H1 (cell line): ENCODE data around the gene RAB44. TPM values are rescaled to one million over a fixed set of nuclear protein-coding genes. Genes with fewer than 3 reads are reported as not detected.

Experiments
- CTCF ChIA-PET: fragments of 300-600 bp; sonication (Branson Sonifier 250); formaldehyde crosslinking; loops from one replicate; lab custom pipeline; 2021; ENCODE audit not compliant: partially characterized antibody; lab: Charles Lee
- POLR2A ChIA-PET: fragments of 300-600 bp; sonication (Branson Sonifier 250); formaldehyde crosslinking; loops from one replicate; lab custom pipeline; 2021; ENCODE audit warnings: inconsistent platforms; ENCODE audit not compliant: partially characterized antibody; lab: Charles Lee
- DNase-seq, 2 experiments: peaks; one replicate each; pipeline versions ENCODE4 v3.0.0 to v3.0.0-alpha.2; 2010 to 2022; ENCODE audit warnings: low spot score in 2 of 2, low read depth in 1 of 2, mixed read lengths in 1 of 2
- FAIRE-seq: peaks from 2 replicates; lab custom pipeline; 2011; peaks lifted over from hg19 to GRCh38; lab: Jason Lieb, UNC
- H2AFZ ChIP-seq: 2 replicates; pipeline ENCODE4 v1.8.1; 2012; ENCODE audit warnings: low read length, inconsistent platforms
- H2AK5ac ChIP-seq: 2 replicates; pipeline ENCODE4 v1.6.1; 2013; ENCODE audit warnings: low read depth, low read length
- H2BK120ac ChIP-seq: replicated peaks from 2 replicates; pipeline ENCODE3; 2013; ENCODE audit warnings: low read depth, low read length, inconsistent platforms
- H2BK12ac ChIP-seq: 2 replicates; pipeline ENCODE4 v1.6.1; 2013; ENCODE audit warnings: low read depth, low read length
- H2BK15ac ChIP-seq: 2 replicates; pipeline ENCODE4 v1.6.1; 2013; ENCODE audit warnings: low read length
- H2BK20ac ChIP-seq: 2 replicates; pipeline ENCODE4 v1.6.1; 2013; ENCODE audit warnings: low read length
- H2BK5ac ChIP-seq: 2 replicates; pipeline ENCODE4 v1.6.1; 2013; ENCODE audit warnings: low read depth, low read length
- H3K14ac ChIP-seq: 2 replicates; pipeline ENCODE4 v1.6.1; 2013; ENCODE audit warnings: inconsistent platforms; ENCODE audit not compliant: insufficient read length
- H3K18ac ChIP-seq: 2 replicates; pipeline ENCODE4 v1.6.1; 2013; ENCODE audit warnings: low read length; ENCODE audit errors: extremely low read depth
- H3K23ac ChIP-seq: 2 replicates; pipeline ENCODE4 v1.6.1; 2013; ENCODE audit warnings: inconsistent platforms; ENCODE audit not compliant: insufficient read length
- H3K23me2 ChIP-seq: 2 replicates; pipeline ENCODE4 v1.6.1; 2013; ENCODE audit warnings: low read depth, low read length
- H3K27ac ChIP-seq: 2 replicates; pipeline ENCODE4 v1.6.1; 2011; ENCODE audit warnings: low read depth, low read length, inconsistent platforms
- H3K27me3 ChIP-seq, 4 experiments: replicated peaks in 1 of 4; 1 replicate in 1 of 4; 2 replicates in 3 of 4; pipeline versions ENCODE4 v1.6.1 to v1.8.1; 2011 to 2013; ENCODE audit warnings: low read length in 3 of 4, mild to moderate bottlenecking in 3 of 4, inconsistent platforms in 2 of 4, mixed read lengths in 2 of 4, moderate library complexity in 1 of 4; ENCODE audit not compliant: control insufficient read depth in 3 of 4, insufficient read depth in 3 of 4; ENCODE audit errors: extremely low read depth in 1 of 4
- H3K36me3 ChIP-seq, 4 experiments: 2 replicates each; pipeline versions ENCODE4 v1.6.1 to v1.8.1; 2011 to 2013; ENCODE audit warnings: mild to moderate bottlenecking in 4 of 4, low read length in 3 of 4, moderate library complexity in 2 of 4, control low read depth in 1 of 4, inconsistent platforms in 1 of 4; ENCODE audit not compliant: insufficient read depth in 4 of 4, control insufficient read depth in 2 of 4
- H3K4ac ChIP-seq: replicated peaks from 2 replicates; pipeline ENCODE3; 2013; ENCODE audit warnings: low read length, low read depth, mixed read lengths, inconsistent platforms; ENCODE audit not compliant: insufficient read length
- H3K4me1 ChIP-seq, 4 experiments: replicated peaks in 1 of 4; 1 replicate in 1 of 4; 2 replicates in 3 of 4; pipeline versions ENCODE4 v1.6.1 to v1.8.1; 2011 to 2013; ENCODE audit warnings: low read length in 3 of 4, inconsistent platforms in 2 of 4, mixed read lengths in 1 of 4; ENCODE audit not compliant: insufficient read depth in 4 of 4, control insufficient read depth in 3 of 4
- H3K4me2 ChIP-seq, 2 experiments: 2 replicates each; pipeline versions ENCODE4 v1.6.1 to v1.8.1; 2011 to 2013; ENCODE audit warnings: low read depth in 2 of 2, low read length in 2 of 2, control low read depth in 1 of 2, inconsistent platforms in 1 of 2, mild to moderate bottlenecking in 1 of 2; ENCODE audit not compliant: insufficient read depth in 1 of 2
- H3K4me3 ChIP-seq, 4 experiments: fragments of 200-600, 300-600 bp in 1 of 4; sonication (generic), shearing (Covaris generic), sonication (Bioruptor Twin) in 1 of 4; 2 replicates each; pipeline versions ENCODE4 v1.5.1 to v1.8.1; 2011 to 2016; ENCODE audit warnings: low read length in 4 of 4, low read depth in 3 of 4, control low read depth in 2 of 4, inconsistent platforms in 2 of 4, mild to moderate bottlenecking in 2 of 4, mixed read lengths in 1 of 4, moderate library complexity in 1 of 4; ENCODE audit not compliant: insufficient read depth in 2 of 4; ENCODE audit errors: extremely low read depth in 1 of 4
- H3K56ac ChIP-seq: replicated peaks from 2 replicates; pipeline ENCODE3; 2013; ENCODE audit warnings: low read depth, mild to moderate bottlenecking, mixed read lengths, low read length, inconsistent platforms; ENCODE audit not compliant: insufficient read length
- H3K79me1 ChIP-seq: 2 replicates; pipeline ENCODE4 v1.6.1; 2013; ENCODE audit warnings: low read depth, low read length, control low read depth
- H3K79me2 ChIP-seq, 2 experiments: 2 replicates each; pipeline versions ENCODE4 v1.6.1 to v1.8.1; 2012 to 2013; ENCODE audit warnings: low read length in 2 of 2, mild to moderate bottlenecking in 2 of 2, inconsistent platforms in 1 of 2; ENCODE audit not compliant: insufficient read depth in 2 of 2, control insufficient read depth in 1 of 2
- H3K9ac ChIP-seq, 4 experiments: replicated peaks in 1 of 4; 1 replicate in 1 of 4; 2 replicates in 3 of 4; pipeline versions ENCODE4 v1.6.1 to v1.8.1; 2011 to 2013; ENCODE audit warnings: low read depth in 3 of 4, low read length in 3 of 4, control low read depth in 2 of 4, mild to moderate bottlenecking in 2 of 4, moderate library complexity in 2 of 4, inconsistent platforms in 1 of 4; ENCODE audit errors: extremely low read depth in 1 of 4
- H3K9me3 ChIP-seq, 2 experiments: 2 replicates each; pipeline versions ENCODE4 v1.6.1 to v1.8.1; 2012 to 2013; ENCODE audit warnings: mild to moderate bottlenecking in 2 of 2, moderate library complexity in 2 of 2, control low read depth in 1 of 2, inconsistent platforms in 1 of 2, low read depth in 1 of 2, low read length in 1 of 2, mixed read lengths in 1 of 2; ENCODE audit not compliant: insufficient read depth in 2 of 2
- H4K20me1 ChIP-seq, 2 experiments: replicated peaks in 1 of 2; 2 replicates each; pipeline versions ENCODE3 to v1.8.1; 2011 to 2013; ENCODE audit warnings: inconsistent platforms in 2 of 2, low read length in 2 of 2, mild to moderate bottlenecking in 1 of 2; ENCODE audit not compliant: insufficient read depth in 2 of 2, control insufficient read depth in 1 of 2
- H4K5ac ChIP-seq: 2 replicates; pipeline ENCODE4 v1.6.1; 2013; ENCODE audit warnings: low read length, low read depth, mixed read lengths, inconsistent platforms; ENCODE audit not compliant: insufficient read length
- H4K8ac ChIP-seq: 2 replicates; pipeline ENCODE4 v1.8.0; 2013; ENCODE audit warnings: mild to moderate bottlenecking, moderate library complexity, low read length, inconsistent platforms; ENCODE audit not compliant: insufficient read depth; ENCODE audit errors: extremely low read depth
- H4K91ac ChIP-seq: replicated peaks from 2 replicates; pipeline ENCODE3; 2013; ENCODE audit warnings: low read length, mixed read lengths, inconsistent platforms; ENCODE audit not compliant: insufficient read length
- E2F6 ChIP-seq: IDR thresholded peaks from 2 replicates; pipeline ENCODE4 v1.6.1; 2012; ENCODE audit warnings: inconsistent platforms
- PHF8 ChIP-seq: fragments of 200-600 bp; sonication (generic); conservative IDR thresholded peaks from 2 replicates; pipeline ENCODE4 v1.7.1; 2012; ENCODE audit warnings: low read depth, mild to moderate bottlenecking, inconsistent platforms, low read length, moderate library complexity
- WGBS, 2 experiments: shearing (Covaris generic) in 1 of 2; methylation state at CpG; one replicate each; pipeline versions ENCODE4 v1.1.6 to v1.1.7; 2013 to 2015; ENCODE audit warnings: low lambda C conversion rate in 2 of 2, mixed read lengths in 2 of 2, inconsistent platforms in 1 of 2, low coverage in 1 of 2, missing lambda C conversion rate in 1 of 2; ENCODE audit not compliant: insufficient replicate concordance in 2 of 2, insufficient coverage in 1 of 2, insufficient read length in 1 of 2; ENCODE audit errors: extremely low coverage in 1 of 2, missing lambda C conversion rate in 1 of 2; 5-methylcytosine and 5-hydroxymethylcytosine counted together
- polyA plus RNA-seq, 7 experiments: library from polyadenylated mRNA; depleted of rRNA in 3 of 7; stranded (reverse) in 5 of 7; unstranded in 2 of 7; fragments of >200 nt in 5 of 7; fragments of 200-250 nt in 2 of 7; gene quantifications; 1 replicate in 5 of 7; 2 replicates in 1 of 7; 4 replicates in 1 of 7; pipeline versions ENCODE4 v1.2.1 to v1.2.3, GENCODE V29; 2011 to 2013; ENCODE audit warnings: missing spikeins in 2 of 7, mixed read lengths in 2 of 7
- total RNA-seq: library from RNA; stranded (reverse); fragmentation: NEBNext Ultra II Directional; extraction: Animal tissue kit (Norgen Biotek cat#: 25700); gene quantifications from 2 replicates; pipeline ENCODE4 v1.2.1, GENCODE V29; 2021

RAB44 gene
- total and polyA plus RNA-seq, 2 of the 8 experiments (the other 6 are each of a cell fraction or from before 2014, with no cell fraction given) = 0.02 TPM; not detected in 1

- H4K20me1 ChIP-seq = peaks cover 4 to 18% of the 10 kb centered on the region in 2 experiments
- H2BK15ac ChIP-seq = no peak overlapping the region
- peak overlapping the region; percentile 85 to 96; a peak in 2 of 4 replicates for H3K4me2 ChIP-seq
- no peak overlapping the region for H3K56ac ChIP-seq
- H3K4me1 ChIP-seq = peaks cover 5 to 32% (median 15%) of the 10 kb centered on the region in 4 experiments
- peak overlapping the region; percentile 75; the same call in 1 of the 2 replicates for H2BK20ac ChIP-seq
- no peak for FAIRE-seq
- H3K27ac ChIP-seq = peak overlapping the region; percentile 30; the same call in 1 of the 2 replicates
- peak overlapping the region; percentile 100; the same call in 1 of the 2 replicates for H2BK5ac ChIP-seq
- no peak overlapping the region for H2AFZ ChIP-seq
- H3K36me3 ChIP-seq = no peaks in the 10 kb centered on the region
- H3K79me2 ChIP-seq = peaks cover 0 to 19% of the 10 kb centered on the region in 2 experiments; a peak in 1 of 4 replicates
- no peaks in the 10 kb centered on the region for H3K9me3 ChIP-seq
- CTCF ChIA-PET = interaction anchor here (0.8 to 8.8 kb wide), 6 partner anchors 10 to 62 kb away, joined by 3 to 67 read pairs (median 4); no protein-coding TSS in a partner anchor
- H3K18ac ChIP-seq = peak overlapping the region; percentile 39; the same call in 1 of the 2 replicates
- no peak for DNase-seq
- peak overlapping the region; percentile 88 for H4K91ac ChIP-seq
- no peak overlapping the region for H4K8ac ChIP-seq
- TF ChIP-seq PHF8 (0 out of 2 replicates have a peak, but pooled peaks have one; percentile 22), E2F6 (no peak)
- H2BK12ac ChIP-seq = peak overlapping the region; percentile 92; the same call in 1 of the 2 replicates
- 83% methylated on average over 7 of the region's 7 CpGs; no CpG with 5 or more reads in 1 of the 2 experiments for WGBS, 2 experiments
- H2AK5ac ChIP-seq = peak overlapping the region; percentile 71; the same call in 1 of the 2 replicates
- no peak overlapping the region for H3K14ac ChIP-seq
- H2BK120ac ChIP-seq = peak overlapping the region; percentile 86
- peaks cover 18% of the 10 kb centered on the region; the same call in 1 of the 2 replicates for H3K23me2 ChIP-seq
- H3K23ac ChIP-seq = no peak overlapping the region
- H3K4ac ChIP-seq = peak overlapping the region; percentile 3
- POLR2A ChIA-PET = interaction anchor here (1.5 to 10.6 kb wide), 6 partner anchors 12 to 81 kb away, joined by 3 to 109 read pairs (median 6); no protein-coding TSS in a partner anchor
- peak overlapping the region in 2 of 4 experiments; percentile 8 to 76; a peak in 4 of 8 replicates for H3K4me3 ChIP-seq
- 0 out of 2 replicates have a peak, but pooled peaks cover 3% of the 10 kb centered on the region for H3K79me1 ChIP-seq
- H3K27me3 ChIP-seq = peaks cover 6 to 28% (median 20%) of the 10 kb centered on the region in 4 experiments
- H3K9ac ChIP-seq = peak overlapping the region in 1 of 4 experiments; percentile 26; a peak in 2 of 7 replicates
- no peak overlapping the region for H4K5ac ChIP-seq
Observed at GRCh38 chr6:36677059-36677749, 20.4 kb upstream of the RAB44 start.
